SK-MEL-5 (cell line): ENCODE results near the gene SOHLH1. TPM values are rescaled to one million over a fixed set of nuclear protein-coding genes. Genes with fewer than 3 reads are reported as not detected.

Experiments used
- DNase-seq: peaks from one replicate; pipeline ENCODE4 v3.0.0-alpha.2; 2016; ENCODE audit warnings: low read depth, low spot score
- in situ Hi-C: cut with HindIII; loops from 2 replicates; pipeline ENCODE4 v1.10.0; 2016; ENCODE audit warnings: low sequenced_read_pairs, high pct_unique_total_duplicates, low pct_unique_long_range_greater_than_20kb
- total RNA-seq: library from RNA; depleted of rRNA; stranded (reverse); fragments of >200 nt; shearing (Covaris generic); gene quantifications from 2 replicates; pipeline ENCODE4 v1.2.3, GENCODE V29; 2014

The SOHLH1 gene
- total RNA-seq, 1 experiment from 2014 or later = not detected

- DNase-seq = no peak
- in situ Hi-C loops = no loop called here
Measured at GRCh38 chr9:135734616-135735144, 35.4 kb upstream of the SOHLH1 start.

- no peak for DNase-seq
- in situ Hi-C loops = no loop called here
Measured at GRCh38 chr9:135732569-135733257, 33.4 kb upstream of the SOHLH1 start.

- no peak for DNase-seq
- in situ Hi-C loops = no loop called here
Measured at GRCh38 chr9:135731454-135731853, 32.2 kb upstream of the SOHLH1 start.

GRCh38 chr9:135729480-135729879 lies 30.2 kb upstream of the SOHLH1 start:
- in situ Hi-C loops = no loop called here
- DNase-seq = no peak

GRCh38 chr9:135728436-135729110 lies 29.3 kb upstream of the SOHLH1 start:
- in situ Hi-C loops = no loop called here
- DNase-seq = no peak

- in situ Hi-C loops = no loop called here
- no peak for DNase-seq
Measured at GRCh38 chr9:135727257-135727875, 28.1 kb upstream of the SOHLH1 start.

- DNase-seq = no peak
- in situ Hi-C loops = no loop called here
Measured at GRCh38 chr9:135726138-135726853, 27.0 kb upstream of the SOHLH1 start.

GRCh38 chr9:135724186-135724787 lies 25.0 kb upstream of the SOHLH1 start:
- no peak for DNase-seq
- in situ Hi-C loops = no loop called here

- no peak for DNase-seq
- in situ Hi-C loops = no loop called here
Measured at GRCh38 chr9:135722365-135722764, 23.1 kb upstream of the SOHLH1 start.

GRCh38 chr9:135719472-135719871 lies 20.2 kb upstream of the SOHLH1 start:
- DNase-seq = no peak
- in situ Hi-C loops = no loop called here

GRCh38 chr9:135718616-135719015 lies 19.3 kb upstream of the SOHLH1 start:
- in situ Hi-C loops = no loop called here
- DNase-seq = peak; percentile 25

GRCh38 chr9:135717410-135717809 lies 18.1 kb upstream of the SOHLH1 start:
- DNase-seq = no peak
- in situ Hi-C loops = no loop called here

- in situ Hi-C loops = no loop called here
- DNase-seq = no peak
Measured at GRCh38 chr9:135716045-135716444, 16.8 kb upstream of the SOHLH1 start.

GRCh38 chr9:135715056-135715595 lies 15.8 kb upstream of the SOHLH1 start:
- no peak for DNase-seq
- in situ Hi-C loops = no loop called here

- in situ Hi-C loops = no loop called here
- DNase-seq = no peak
Measured at GRCh38 chr9:135714242-135715055, 15.2 kb upstream of the SOHLH1 start.

- no peak for DNase-seq
- in situ Hi-C loops = no loop called here
Measured at GRCh38 chr9:135712613-135713295, 13.5 kb upstream of the SOHLH1 start.
